Activated CD4-positive, alpha-beta T cell treated with anti-CD3 and anti-CD28 coated beads for 1 hour (primary cell): ENCODE data around the gene CASP8AP2.
"Not testable (repeated sequence)": the region's sequence is repeated elsewhere in the genome, so short reads cannot be mapped to it uniquely, and the experiment has no call there.

Source experiments
- DNase-seq: peaks from one replicate; pipeline ENCODE4 v3.0.0-alpha.2; 2020

CASP8AP2 gene

DNA sequence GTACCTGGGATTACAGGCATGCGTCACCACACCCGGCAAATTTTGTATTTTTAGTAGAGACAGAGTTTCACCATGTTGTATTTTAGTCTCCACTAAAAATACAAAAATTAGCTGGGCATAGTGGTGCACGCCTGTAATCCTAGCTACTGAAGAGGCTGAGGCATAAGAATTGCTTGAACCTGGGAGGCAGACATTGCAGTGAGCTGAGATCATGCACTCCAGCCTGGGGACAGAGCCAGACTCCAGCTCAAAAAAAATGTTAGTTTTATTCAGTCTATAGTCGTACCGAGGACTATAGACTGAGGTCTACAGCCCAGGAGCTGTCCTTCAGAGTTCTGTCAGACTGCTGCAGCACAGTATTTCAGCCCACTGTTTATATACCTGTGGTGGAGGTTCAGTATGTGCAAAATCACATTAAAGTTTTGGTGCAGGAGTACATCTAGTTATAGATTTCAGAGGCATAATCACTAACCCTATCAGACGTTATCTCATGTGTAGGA lies 3.6 kb upstream of the CASP8AP2 start:
- no peak for DNase-seq

GRCh38 chr6:89828475-89828987 lies 1.1 kb upstream of the CASP8AP2 start:
- not testable (repeated sequence) for DNase-seq

GRCh38 chr6:89828988-89829471 lies 650 bp upstream of the CASP8AP2 start:
- no peak for DNase-seq

DNA sequence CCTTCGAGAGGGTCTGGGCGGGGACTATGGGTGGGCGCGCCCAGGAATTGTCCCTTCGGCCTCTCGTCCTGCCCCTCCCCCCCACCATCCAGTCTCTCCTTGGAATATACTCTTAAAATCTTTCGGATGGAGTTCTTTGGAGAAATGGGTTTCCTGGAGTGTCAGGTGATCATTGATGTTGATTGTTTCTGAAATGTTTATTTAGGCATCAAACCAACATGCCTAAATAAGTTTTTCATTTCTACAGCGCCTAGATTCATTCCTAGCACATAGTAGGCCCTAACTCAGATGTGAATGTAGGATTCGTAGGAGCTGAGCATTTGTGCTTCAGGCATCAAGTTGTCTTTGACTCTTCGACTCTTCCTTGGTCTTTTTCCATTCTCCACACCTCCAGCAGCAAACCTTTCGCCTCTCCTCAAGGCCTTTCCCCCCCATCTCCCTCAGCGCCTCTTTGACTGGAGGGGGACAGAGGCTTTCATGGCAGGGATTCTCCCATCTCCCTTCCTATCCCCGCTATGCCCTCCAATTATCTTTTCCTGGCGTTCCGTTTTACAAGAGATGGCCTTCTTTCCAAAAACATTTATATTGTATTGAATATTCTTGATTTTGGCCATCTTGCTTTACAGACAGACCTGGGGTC lies 610 bp downstream of the CASP8AP2 start:
- no peak for DNase-seq

DNA sequence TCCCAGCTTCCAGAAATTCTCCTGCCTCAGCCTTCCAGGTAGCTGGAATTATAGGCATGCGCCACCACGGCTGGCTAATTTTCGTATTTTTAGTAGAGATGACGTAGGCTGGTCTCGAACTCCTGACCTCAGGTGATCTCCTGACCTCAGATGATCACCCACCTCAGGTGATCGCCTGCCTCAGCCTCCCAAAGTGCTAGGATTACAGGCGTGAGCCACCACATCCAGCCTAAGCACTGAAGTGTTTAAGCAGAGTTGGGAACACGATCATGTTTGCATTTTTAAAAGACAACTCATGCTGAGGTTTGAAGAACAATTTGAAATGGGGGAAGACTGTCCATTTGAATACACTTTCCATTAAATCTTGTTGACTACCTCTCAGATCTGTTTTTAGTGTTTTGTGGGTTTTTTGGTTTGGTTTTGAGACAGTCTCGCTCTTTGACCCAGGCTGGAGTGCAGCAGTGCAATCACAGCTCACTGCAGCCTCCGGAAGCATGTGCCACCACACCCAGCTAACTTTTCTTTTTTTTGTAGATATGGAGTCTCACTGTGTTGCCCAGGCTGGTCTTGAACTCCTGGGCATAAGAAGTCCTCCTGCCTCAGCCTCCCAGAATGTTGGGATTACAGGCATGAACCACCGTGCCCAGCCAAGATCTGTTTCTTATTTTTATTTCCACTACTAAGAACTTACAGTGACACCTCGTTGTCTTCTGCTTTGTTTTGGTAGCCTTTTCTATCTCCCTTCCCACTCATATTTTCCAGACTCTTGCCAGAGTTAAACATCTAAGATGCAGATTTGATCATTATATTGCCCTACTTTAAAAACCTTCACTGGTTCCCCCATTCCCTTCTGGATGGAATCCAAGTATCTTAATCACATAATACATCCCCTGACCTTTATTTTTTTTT lies 5.5 kb downstream of the CASP8AP2 start:
- DNase-seq: no peak

- no peak for DNase-seq
Observed at GRCh38 chr6:89836639-89837222, 7.1 kb downstream of the CASP8AP2 start.

GRCh38 chr6:89840538-89840937 lies 10.9 kb downstream of the CASP8AP2 start:
- no peak for DNase-seq

DNA sequence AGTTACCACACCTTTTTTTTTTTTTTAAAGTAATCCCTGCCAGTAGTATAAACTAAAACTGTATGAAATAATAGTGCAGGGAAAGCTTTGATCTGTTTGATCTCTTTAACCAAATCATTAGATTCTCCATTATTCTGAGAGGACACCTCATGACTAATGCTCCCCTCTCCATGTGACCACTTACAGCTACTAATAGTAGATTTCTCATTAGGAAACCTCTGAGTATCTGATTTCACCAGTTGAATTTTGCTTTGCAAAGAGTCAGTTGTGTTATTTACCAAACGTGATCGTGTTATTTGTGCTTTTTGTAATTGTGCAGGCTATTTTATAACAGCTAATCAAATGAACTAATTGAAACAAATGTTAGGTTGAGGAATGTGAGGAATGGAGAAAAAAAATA lies 12.5 kb downstream of the CASP8AP2 start:
- DNase-seq: no peak

DNA sequence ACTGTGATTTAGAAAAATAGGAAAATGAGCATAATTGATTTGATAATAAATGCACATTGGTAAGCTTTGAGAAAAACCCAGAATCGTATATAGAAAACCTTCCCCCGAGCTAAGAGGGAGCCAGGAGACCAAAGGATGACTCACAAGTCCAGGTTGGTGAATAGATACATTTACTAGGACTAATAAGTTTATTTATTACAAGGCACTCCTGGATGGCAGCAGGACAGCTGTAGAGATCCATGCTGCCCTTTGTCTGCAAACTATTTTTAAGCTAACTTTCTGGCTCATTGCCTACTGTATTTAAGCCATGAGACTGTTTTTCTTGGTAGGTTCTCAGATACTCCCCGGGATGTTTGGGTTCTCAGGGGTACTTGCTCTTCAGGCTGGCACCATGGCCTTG lies 13.4 kb downstream of the CASP8AP2 start:
- DNase-seq: no peak

DNA sequence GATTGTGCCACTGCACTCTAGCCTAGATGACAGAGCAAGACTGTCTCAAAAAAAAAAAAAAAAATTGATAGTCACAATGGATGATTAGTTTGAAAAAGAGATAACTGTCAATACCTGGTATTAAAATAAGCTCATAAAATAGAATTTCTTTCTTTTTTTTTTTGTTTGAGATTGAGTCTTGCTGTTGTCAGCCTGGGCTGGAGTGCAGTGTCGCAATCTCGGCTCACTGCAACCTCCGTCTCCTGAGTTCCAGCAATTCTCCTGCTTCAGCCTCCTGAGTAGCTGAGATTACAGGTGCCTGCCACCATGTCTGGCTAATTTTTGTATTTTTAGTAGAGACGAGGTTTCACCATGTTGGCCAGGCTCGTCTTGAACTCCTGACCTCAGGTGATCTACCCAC lies 17.8 kb downstream of the CASP8AP2 start:
- DNase-seq: not testable (repeated sequence)

GRCh38 chr6:89853068-89853467 lies 23.4 kb downstream of the CASP8AP2 start:
- DNase-seq: no peak

DNA sequence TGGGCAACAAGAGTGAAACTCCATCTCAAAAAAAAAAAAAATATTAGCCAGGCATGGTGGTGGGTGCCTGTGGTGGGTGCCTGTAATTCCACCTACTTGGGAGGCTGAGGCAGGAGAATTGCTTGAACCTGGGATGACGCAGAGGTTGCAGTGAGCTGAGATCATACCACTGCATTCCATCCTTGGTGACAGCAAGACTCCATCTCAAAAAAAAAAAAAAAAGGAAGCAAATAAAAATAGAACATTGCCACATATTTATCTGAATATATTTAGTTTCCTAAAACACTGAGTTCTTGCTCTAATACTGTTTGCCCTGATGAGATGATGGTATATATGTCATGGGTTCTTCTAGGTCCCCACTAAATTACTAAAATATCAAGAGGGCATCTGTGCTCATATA lies 28.4 kb downstream of the CASP8AP2 start:
- no peak for DNase-seq

- DNase-seq: no peak
Observed at GRCh38 chr6:89859744-89860143, 30.1 kb downstream of the CASP8AP2 start.

- DNase-seq: no peak
Observed at GRCh38 chr6:89862273-89862672, 32.6 kb downstream of the CASP8AP2 start.

GRCh38 chr6:89862698-89863097 lies 33.0 kb downstream of the CASP8AP2 start:
- no peak for DNase-seq

DNA sequence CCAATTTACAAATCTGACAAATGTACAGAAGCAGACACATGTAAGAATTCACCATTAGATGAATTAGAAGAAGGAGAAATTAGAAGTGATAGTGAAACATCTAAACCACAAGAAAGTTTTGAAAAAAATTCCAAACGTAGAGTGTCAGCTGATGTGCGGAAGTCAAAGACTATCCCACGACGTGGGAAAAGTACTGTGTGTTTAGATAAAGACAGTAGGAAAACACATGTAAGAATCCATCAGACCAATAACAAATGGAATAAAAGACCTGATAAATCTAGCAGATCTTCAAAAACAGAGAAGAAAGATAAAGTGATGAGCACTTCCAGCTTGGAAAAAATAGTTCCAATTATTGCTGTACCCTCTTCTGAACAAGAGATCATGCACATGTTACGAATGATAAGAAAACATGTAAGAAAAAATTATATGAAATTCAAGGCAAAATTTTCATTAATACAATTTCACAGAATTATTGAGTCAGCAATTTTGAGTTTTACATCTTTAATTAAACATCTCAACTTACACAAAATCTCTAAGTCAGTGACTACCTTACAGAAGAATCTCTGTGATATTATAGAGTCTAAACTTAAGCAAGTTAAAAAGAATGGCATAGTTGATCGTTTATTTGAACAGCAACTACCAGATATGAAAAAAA lies 36.5 kb downstream of the CASP8AP2 start:
- no peak for DNase-seq

- no peak for DNase-seq
Observed at GRCh38 chr6:89873721-89874120, 44.0 kb downstream of the CASP8AP2 start.

DNA sequence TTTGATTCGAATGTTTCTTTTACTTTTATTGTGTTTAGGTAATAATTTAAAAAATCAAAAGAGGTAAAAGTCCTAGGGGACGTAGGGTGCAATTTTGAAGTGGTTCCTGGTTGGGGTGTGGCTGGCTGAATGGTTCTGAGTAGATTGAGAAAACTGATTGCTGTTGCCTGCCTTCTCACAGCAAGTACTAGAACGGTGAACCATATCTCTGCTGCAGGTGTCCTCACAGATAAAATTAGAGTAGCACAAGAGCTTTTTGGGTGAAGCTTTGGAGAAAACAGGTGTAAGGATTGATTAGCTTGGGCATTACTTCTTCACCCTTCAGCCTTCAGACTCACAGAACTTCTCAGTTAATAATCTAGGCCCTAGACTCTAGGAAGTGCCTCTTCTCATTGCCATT lies 44.8 kb downstream of the CASP8AP2 start:
- DNase-seq: no peak

DNA sequence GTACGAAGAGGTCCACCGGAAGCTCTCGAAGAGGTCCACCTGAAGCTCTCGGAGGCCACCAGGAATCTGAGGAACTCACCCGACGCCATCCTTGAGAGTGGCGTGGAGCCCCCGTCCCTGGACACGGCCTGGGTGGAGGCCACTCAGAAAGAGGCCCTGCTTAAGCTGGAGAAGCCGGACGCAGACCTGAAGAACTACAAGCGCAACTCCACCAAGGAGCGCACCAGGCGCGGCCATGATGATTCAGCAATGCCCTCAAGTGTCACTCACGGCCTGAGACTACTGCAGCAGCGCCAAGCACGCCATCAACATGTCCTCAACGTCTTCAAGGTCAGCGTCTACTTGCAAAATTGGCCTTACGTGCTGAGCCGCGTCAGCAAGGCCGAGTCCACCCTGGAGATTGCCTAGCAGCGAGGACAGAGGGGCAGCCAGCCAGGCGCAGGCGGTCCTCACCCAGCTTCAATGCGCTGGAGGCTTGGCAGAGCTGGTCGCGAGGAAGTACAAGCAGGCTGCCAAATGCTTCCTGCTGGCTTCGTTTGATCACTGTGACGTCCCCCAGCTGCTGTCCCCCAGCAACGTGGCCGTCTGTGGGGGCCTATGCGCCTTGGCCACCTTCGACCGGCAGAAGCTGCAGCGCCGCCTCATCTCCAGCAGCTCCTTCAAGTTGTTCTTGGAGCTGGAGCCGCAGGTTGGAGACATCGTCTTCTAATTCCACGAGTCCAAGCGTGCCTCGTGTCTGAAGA lies 56.9 kb downstream of the CASP8AP2 start:
- DNase-seq: no peak

DNA sequence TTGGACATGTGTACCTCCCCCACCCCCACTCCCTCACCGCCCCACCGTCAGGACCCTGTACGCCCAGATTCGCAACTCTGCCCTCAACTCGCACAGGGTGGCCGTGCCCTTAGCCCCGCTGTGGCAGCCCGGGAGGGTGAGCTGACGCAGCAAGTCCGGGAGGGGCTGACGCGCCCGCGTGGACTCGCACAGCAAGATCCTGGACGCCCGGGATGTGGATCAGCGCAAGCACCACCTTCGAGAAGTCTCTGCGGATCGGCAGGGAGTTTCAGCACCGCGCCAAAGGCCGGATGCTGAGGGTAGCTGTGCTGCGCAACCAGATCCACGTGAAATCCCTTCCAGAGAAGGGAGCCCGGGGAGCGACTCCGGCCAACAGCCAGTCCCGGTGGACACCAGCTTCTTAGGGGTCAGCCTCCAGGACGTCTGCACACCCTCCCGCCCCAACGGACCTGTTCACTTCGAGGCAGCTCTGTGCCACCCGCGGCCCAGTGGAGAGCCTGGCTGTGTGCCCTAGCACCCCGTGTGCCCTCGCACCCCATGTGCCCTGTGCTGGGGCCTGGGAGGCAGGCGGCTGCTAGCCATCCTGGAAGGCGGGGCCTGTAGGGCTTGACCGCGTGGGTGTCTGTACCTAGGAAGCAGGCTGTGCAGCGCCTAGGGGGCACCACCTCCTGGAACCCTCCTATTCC lies 57.9 kb downstream of the CASP8AP2 start:
- no peak for DNase-seq

- no peak for DNase-seq
Observed at GRCh38 chr6:89888138-89888514, 58.4 kb downstream of the CASP8AP2 start.

DNA sequence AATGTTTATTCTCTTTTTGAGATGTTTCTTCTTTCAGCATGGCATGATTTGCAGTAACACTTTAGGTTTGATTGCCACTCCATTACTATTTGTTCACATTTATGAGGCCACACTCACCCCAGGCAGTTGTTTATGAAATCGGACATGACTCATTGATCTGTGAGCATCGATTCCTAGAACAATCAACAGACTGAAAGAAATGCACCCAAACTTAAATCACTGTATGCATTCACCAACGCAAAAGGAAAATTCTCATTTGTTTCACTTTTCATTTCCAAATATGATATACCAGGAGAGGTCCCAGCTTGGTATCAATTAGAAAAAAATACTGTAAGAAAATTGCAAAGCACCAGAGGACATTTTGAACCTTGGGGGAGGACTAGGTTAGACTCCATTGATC lies 59.2 kb downstream of the CASP8AP2 start:
- no peak for DNase-seq
